Mesenchymal stem cell (in vitro differentiated cells and primary cell): Measurements from ENCODE around the gene HRH2.

ENCODE experiments used
- DNase-seq: peaks from one replicate; pipeline ENCODE4 v3.0.0-alpha.2; 2013
- H2AFZ ChIP-seq: one replicate; pipeline ENCODE4 v1.6.1; 2013; ENCODE audit warnings: low read depth, mild to moderate bottlenecking, control low read depth, inconsistent platforms, low read length, moderate library complexity
- H2AK5ac ChIP-seq: 2 replicates; pipeline ENCODE4 v1.6.1; 2013; ENCODE audit warnings: low read length, moderate library complexity, mild to moderate bottlenecking, inconsistent platforms; ENCODE audit not compliant: severe bottlenecking
- H2BK120ac ChIP-seq: one replicate; pipeline ENCODE4 v1.6.1; 2013; ENCODE audit warnings: low read depth, mild to moderate bottlenecking, inconsistent platforms, low read length, moderate library complexity
- H2BK12ac ChIP-seq, 2 experiments: one replicate each; pipeline ENCODE4 v1.6.1; 2013; ENCODE audit warnings: inconsistent platforms in 2 of 2, low read length in 2 of 2, mild to moderate bottlenecking in 2 of 2, moderate library complexity in 2 of 2, control low read depth in 1 of 2
- H2BK15ac ChIP-seq: one replicate; pipeline ENCODE4 v1.6.1; 2013; ENCODE audit warnings: mild to moderate bottlenecking, low read depth, inconsistent platforms; ENCODE audit not compliant: poor library complexity, severe bottlenecking
- H2BK5ac ChIP-seq: 2 replicates; pipeline ENCODE4 v1.6.1; 2013; ENCODE audit warnings: low read depth, mild to moderate bottlenecking, low read length, control low read depth, inconsistent platforms; ENCODE audit not compliant: poor library complexity, severe bottlenecking
- H3K14ac ChIP-seq, 2 experiments: one replicate each; pipeline ENCODE4 v1.6.1; 2013; ENCODE audit warnings: inconsistent platforms in 2 of 2, low read length in 2 of 2, control low read depth in 1 of 2, mild to moderate bottlenecking in 1 of 2, moderate library complexity in 1 of 2
- H3K18ac ChIP-seq, 2 experiments: one replicate each; pipeline ENCODE4 v1.6.1; 2013; ENCODE audit warnings: inconsistent platforms in 2 of 2, low read length in 2 of 2, control low read depth in 1 of 2, low read depth in 1 of 2, mild to moderate bottlenecking in 1 of 2
- H3K23ac ChIP-seq, 2 experiments: one replicate each; pipeline ENCODE4 v1.6.1; 2013; ENCODE audit warnings: inconsistent platforms in 2 of 2, low read length in 2 of 2, mild to moderate bottlenecking in 2 of 2, moderate library complexity in 2 of 2, control low read depth in 1 of 2
- H3K27ac ChIP-seq: 2 replicates; pipeline ENCODE4 v1.5.1; 2013; ENCODE audit warnings: mild to moderate bottlenecking, moderate library complexity, low read length, control low read depth, inconsistent platforms; ENCODE audit not compliant: poor library complexity, severe bottlenecking
- H3K27me3 ChIP-seq, 2 experiments: 2 replicates each; pipeline versions ENCODE4 v1.6.1 to v1.7.0; 2013; ENCODE audit warnings: low read length in 2 of 2, mild to moderate bottlenecking in 2 of 2, moderate library complexity in 2 of 2, control low read depth in 1 of 2, inconsistent platforms in 1 of 2; ENCODE audit not compliant: control insufficient read depth in 1 of 2, insufficient read depth in 1 of 2
- H3K36me3 ChIP-seq, 2 experiments: 2 replicates each; pipeline versions ENCODE4 v1.6.1 to v1.7.0; 2013; ENCODE audit warnings: low read length in 2 of 2, control low read depth in 1 of 2, inconsistent platforms in 1 of 2, low read depth in 1 of 2, mild to moderate bottlenecking in 1 of 2; ENCODE audit not compliant: insufficient read depth in 2 of 2, control insufficient read depth in 1 of 2
- H3K4ac ChIP-seq, 2 experiments: one replicate each; pipeline ENCODE4 v1.6.1; 2013; ENCODE audit warnings: inconsistent platforms in 2 of 2, low read length in 2 of 2, mild to moderate bottlenecking in 2 of 2, moderate library complexity in 2 of 2, control low read depth in 1 of 2, low read depth in 1 of 2
- H3K4me1 ChIP-seq: 2 replicates; pipeline ENCODE4 v1.6.1; 2013; ENCODE audit warnings: low read depth, low read length, control low read depth; ENCODE audit not compliant: control insufficient read depth, insufficient read depth
- H3K4me2 ChIP-seq: 2 replicates; pipeline ENCODE4 v1.6.1; 2013; ENCODE audit warnings: low read length, mild to moderate bottlenecking, inconsistent platforms; ENCODE audit not compliant: poor library complexity, severe bottlenecking
- H3K4me3 ChIP-seq, 2 experiments: 2 replicates each; pipeline versions ENCODE4 v1.5.1 to v1.7.0; 2013; ENCODE audit warnings: low read length in 2 of 2, mild to moderate bottlenecking in 2 of 2, control low read depth in 1 of 2, low read depth in 1 of 2; ENCODE audit not compliant: insufficient read depth in 1 of 2
- H3K79me1 ChIP-seq: replicated peaks from 2 replicates; pipeline ENCODE4 v1.6.1; 2013; ENCODE audit warnings: mild to moderate bottlenecking, control low read depth, low read length, inconsistent platforms; ENCODE audit not compliant: poor library complexity, severe bottlenecking
- H3K9ac ChIP-seq: 2 replicates; pipeline ENCODE4 v1.7.0; 2013; ENCODE audit warnings: mild to moderate bottlenecking, low read length, moderate library complexity
- H3K9me3 ChIP-seq: 2 replicates; pipeline ENCODE4 v1.7.0; 2013; ENCODE audit warnings: mild to moderate bottlenecking, low read length; ENCODE audit not compliant: control insufficient read depth
- H4K8ac ChIP-seq: one replicate; pipeline ENCODE4 v1.6.1; 2013; ENCODE audit warnings: inconsistent platforms, mild to moderate bottlenecking, low read length, moderate library complexity
- H4K91ac ChIP-seq: one replicate; pipeline ENCODE4 v1.6.1; 2013; ENCODE audit warnings: mild to moderate bottlenecking, low read length, inconsistent platforms
- WGBS: methylation state at CpG from one replicate; pipeline ENCODE4 v1.1.7; 2013; ENCODE audit warnings: mixed read lengths; 5-methylcytosine and 5-hydroxymethylcytosine counted together

HRH2 gene

DNA sequence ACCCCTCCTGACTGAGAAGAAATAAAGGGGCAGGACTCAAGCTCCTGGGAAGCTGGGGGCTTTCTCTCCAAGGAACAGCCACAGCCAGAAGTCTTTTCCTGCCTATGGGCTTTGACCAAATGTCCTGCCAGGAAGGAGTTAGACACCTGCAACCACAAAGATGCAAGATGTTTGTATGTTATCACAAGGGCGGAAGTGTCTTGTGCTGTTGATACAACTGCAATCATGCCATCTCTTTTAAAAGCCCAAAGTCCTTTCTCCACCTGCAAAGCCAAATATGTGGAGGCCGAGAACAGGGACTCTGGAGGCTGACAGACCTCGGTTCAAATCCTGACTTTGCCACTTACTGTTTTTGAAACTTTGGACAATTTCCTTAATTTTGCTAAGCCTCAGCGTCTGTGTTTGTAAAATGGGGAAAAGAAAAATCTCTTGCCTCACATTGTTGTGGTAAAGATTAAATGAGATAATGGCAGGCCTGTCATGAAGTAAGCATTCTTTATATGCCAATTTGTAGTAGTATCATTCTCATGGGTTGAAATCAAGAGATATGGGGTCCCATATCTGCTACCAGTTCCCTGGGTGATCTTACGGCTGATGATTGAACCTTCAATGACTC lies 17.0 kb downstream of the HRH2 start:
- H3K23ac ChIP-seq, result no peak overlapping the region
- no peak overlapping the region for H3K18ac ChIP-seq
- H3K79me1 ChIP-seq, result no peaks in the 10 kb centered on the region
- H2BK120ac ChIP-seq, result no peak overlapping the region
- peaks cover 0 to 37% of the 10 kb centered on the region in 2 experiments for H3K27me3 ChIP-seq
- H3K9me3 ChIP-seq, result no peaks in the 10 kb centered on the region
- no peak overlapping the region for H3K4ac ChIP-seq
- H3K4me1 ChIP-seq, result no peaks in the 10 kb centered on the region
- H2BK15ac ChIP-seq, result no peak overlapping the region
- no peak overlapping the region for H3K14ac ChIP-seq
- H3K4me2 ChIP-seq, result no peak overlapping the region
- no peak overlapping the region for H4K91ac ChIP-seq
- H2BK12ac ChIP-seq, result no peak overlapping the region
- no peak overlapping the region for H2BK5ac ChIP-seq
- no peak for DNase-seq
- H4K8ac ChIP-seq, result no peak overlapping the region
- H3K9ac ChIP-seq, result no peak overlapping the region
- no peak overlapping the region for H2AK5ac ChIP-seq
- WGBS, result 94% methylated on average over 5 of the region's 5 CpGs
- H2AFZ ChIP-seq, result no peak overlapping the region
- no peak overlapping the region for H3K27ac ChIP-seq
- no peaks in the 10 kb centered on the region for H3K36me3 ChIP-seq
- no peak overlapping the region for H3K4me3 ChIP-seq

DNA sequence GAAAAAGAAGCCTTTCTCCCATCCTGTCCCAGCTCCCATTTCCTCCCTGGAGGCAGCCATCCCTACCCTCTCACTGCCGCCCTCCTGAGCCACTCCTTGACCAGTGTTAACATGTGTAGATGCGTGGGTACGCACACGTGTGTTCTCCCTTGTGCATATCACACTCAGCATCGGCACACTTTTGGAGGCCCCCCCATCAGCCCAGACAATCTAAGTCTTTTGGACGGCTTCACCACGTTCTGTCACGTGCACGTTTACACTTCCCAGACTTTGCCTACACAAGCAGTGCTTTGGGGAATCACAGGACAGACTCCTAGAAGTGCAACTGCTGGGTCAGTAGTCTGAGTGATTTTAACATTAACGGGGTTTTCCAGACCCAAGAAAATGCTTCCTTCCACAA lies 18.0 kb downstream of the HRH2 start:
- Histone ChIP-seq H3K27me3 (peaks cover 0 to 39% of the 10 kb centered on the region in 2 experiments), H3K4me2 (no peak overlapping the region), H2BK15ac (no peak overlapping the region), H2AFZ (no peak overlapping the region), H3K9ac (no peak overlapping the region), H4K91ac (no peak overlapping the region), H3K27ac (no peak overlapping the region), H3K23ac (no peak overlapping the region), H4K8ac (no peak overlapping the region), H2BK12ac (no peak overlapping the region), H2AK5ac (no peak overlapping the region), H2BK5ac (no peak overlapping the region), H3K79me1 (no peaks in the 10 kb centered on the region), H3K9me3 (no peaks in the 10 kb centered on the region), H3K36me3 (no peaks in the 10 kb centered on the region), H3K4me3 (no peak overlapping the region), H3K14ac (no peak overlapping the region), H3K4ac (no peak overlapping the region), H3K4me1 (no peaks in the 10 kb centered on the region), H2BK120ac (no peak overlapping the region), H3K18ac (no peak overlapping the region)
- DNase-seq, result no peak
- 84% methylated on average over 10 of the region's 10 CpGs for WGBS

DNA sequence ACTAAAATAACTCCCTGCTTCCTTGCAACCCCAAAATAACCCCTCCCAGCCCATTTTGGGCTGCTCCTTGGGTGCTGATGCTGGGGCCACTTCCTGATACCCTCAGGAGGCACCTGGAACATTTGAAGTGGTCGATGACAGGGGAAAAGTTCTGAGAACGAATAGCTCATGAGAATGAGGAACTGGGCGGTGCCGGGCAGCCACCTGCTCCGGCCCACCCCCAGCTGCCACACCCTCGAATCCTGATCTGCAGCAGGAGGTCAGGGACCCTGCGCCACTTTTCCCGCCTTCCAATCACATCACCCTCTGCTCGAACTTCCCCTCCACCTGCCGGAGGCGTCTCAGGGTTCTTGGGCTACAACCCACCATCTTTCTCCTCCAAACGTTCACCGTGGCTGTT lies 19.7 kb downstream of the HRH2 start:
- Histone ChIP-seq H3K23ac (no peak overlapping the region), H3K4me2 (no peak overlapping the region), H2AFZ (no peak overlapping the region), H3K4me3 (no peak overlapping the region), H2BK5ac (no peak overlapping the region), H4K8ac (no peak overlapping the region), H3K9ac (no peak overlapping the region), H3K79me1 (no peaks in the 10 kb centered on the region), H3K18ac (no peak overlapping the region), H3K27me3 (peaks cover 0 to 44% of the 10 kb centered on the region in 2 experiments), H2BK12ac (no peak overlapping the region), H3K9me3 (no peaks in the 10 kb centered on the region), H3K36me3 (no peaks in the 10 kb centered on the region), H3K27ac (no peak overlapping the region), H2AK5ac (no peak overlapping the region), H3K4me1 (no peaks in the 10 kb centered on the region), H2BK15ac (no peak overlapping the region), H3K14ac (no peak overlapping the region), H4K91ac (no peak overlapping the region), H2BK120ac (no peak overlapping the region), H3K4ac (no peak overlapping the region)
- no peak for DNase-seq
- 86% methylated on average over 13 of the region's 13 CpGs for WGBS

DNA sequence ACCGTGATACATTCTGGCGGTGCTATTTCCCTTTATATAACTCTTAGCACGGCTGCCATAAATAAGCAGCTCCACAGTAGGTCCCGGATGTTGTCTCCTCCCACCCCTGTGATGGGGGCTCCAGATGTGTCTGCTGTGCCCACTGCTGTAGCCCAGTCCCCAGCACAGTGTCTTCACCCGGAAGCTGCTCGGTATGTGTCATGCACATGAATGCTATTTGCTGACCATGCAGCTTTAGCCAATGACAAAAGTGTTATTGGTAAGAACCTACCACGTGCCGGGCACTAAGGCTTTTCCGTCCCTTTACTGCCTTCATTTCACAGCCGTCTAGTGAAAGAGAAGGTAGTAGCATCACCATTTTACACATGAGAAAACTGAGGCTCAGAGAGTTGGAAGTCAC lies 20.2 kb downstream of the HRH2 start:
- Histone ChIP-seq H3K36me3 (no peaks in the 10 kb centered on the region), H3K4ac (no peak overlapping the region), H3K27me3 (peaks cover 0 to 39% of the 10 kb centered on the region in 2 experiments), H3K79me1 (no peaks in the 10 kb centered on the region), H3K18ac (no peak overlapping the region), H3K4me3 (no peak overlapping the region), H3K4me1 (no peaks in the 10 kb centered on the region), H3K23ac (no peak overlapping the region), H3K4me2 (no peak overlapping the region), H3K27ac (no peak overlapping the region), H3K9ac (no peak overlapping the region), H4K91ac (no peak overlapping the region), H3K14ac (no peak overlapping the region), H2BK15ac (no peak overlapping the region), H2BK5ac (no peak overlapping the region), H2BK120ac (no peak overlapping the region), H2AK5ac (no peak overlapping the region), H3K9me3 (no peaks in the 10 kb centered on the region), H2AFZ (no peak overlapping the region), H2BK12ac (no peak overlapping the region), H4K8ac (no peak overlapping the region)
- 90% methylated on average over 10 of the region's 10 CpGs for WGBS
- no peak for DNase-seq
